Lung (tissue), 12 donors: ENCODE results near the gene ASH1L. TPM values are rescaled to one million over a fixed set of nuclear protein-coding genes. Genes with fewer than 3 reads are reported as not detected.

ENCODE experiments used
- ATAC-seq: fragments of 200-7000 bp; cut with Tn5 transposase; one replicate; pipeline ENCODE4 v1.9.1; 2020; ENCODE audit warnings: moderate number of reproducible peaks; ENCODE audit not compliant: insufficient read depth, low FRiP score
- DNase-seq, 3 donors: peaks; one replicate each; pipeline ENCODE4 v3.0.0-alpha.2; 2013 to 2017
- H3K27ac ChIP-seq, 2 donors: one replicate each; pipeline ENCODE4 v1.5.1; 2013; ENCODE audit warnings: mild to moderate bottlenecking in 2 of 2, moderate library complexity in 2 of 2, control low read depth in 1 of 2, inconsistent platforms in 1 of 2, low read depth in 1 of 2, low read length in 1 of 2
- H3K27me3 ChIP-seq, 3 donors: one replicate each; pipeline ENCODE4 v1.5.1; 2013; ENCODE audit warnings: low read length in 2 of 3; ENCODE audit not compliant: control insufficient read depth in 3 of 3, insufficient read depth in 3 of 3
- H3K36me3 ChIP-seq, 4 donors: one replicate each; pipeline ENCODE4 v1.5.1; 2013; ENCODE audit warnings: low read length in 4 of 4, mild to moderate bottlenecking in 1 of 4, moderate library complexity in 1 of 4; ENCODE audit not compliant: control insufficient read depth in 4 of 4, insufficient read depth in 4 of 4
- H3K4me1 ChIP-seq, 5 donors: one replicate each; pipeline ENCODE4 v1.5.1; 2013; ENCODE audit warnings: low read length in 5 of 5, mild to moderate bottlenecking in 2 of 5, moderate library complexity in 1 of 5; ENCODE audit not compliant: control insufficient read depth in 5 of 5, insufficient read depth in 5 of 5
- H3K4me3 ChIP-seq: one replicate; pipeline ENCODE4 v1.5.1; 2013; ENCODE audit warnings: mild to moderate bottlenecking, control low read depth, moderate library complexity
- H3K9ac ChIP-seq, 2 donors: one replicate each; pipeline ENCODE4 v1.5.1; 2013; ENCODE audit warnings: low read length in 2 of 2, control low read depth in 1 of 2; ENCODE audit not compliant: insufficient read depth in 1 of 2
- H3K9me3 ChIP-seq, 4 donors: one replicate each; pipeline ENCODE4 v1.5.1; 2013; ENCODE audit warnings: low read length in 3 of 4, mild to moderate bottlenecking in 1 of 4, moderate library complexity in 1 of 4; ENCODE audit not compliant: control insufficient read depth in 4 of 4, insufficient read depth in 3 of 4
- CTCF ChIP-seq: IDR thresholded peaks from 2 replicates; pipeline ENCODE4 v1.5.1; 2012; ENCODE audit warnings: mild to moderate bottlenecking; ENCODE audit errors: control extremely low read depth, extremely low read depth
- WGBS, 2 donors: extraction: QIAGEN DNeasy Blood & Tissue Kit; methylation state at CpG; one replicate each; pipeline ENCODE4 v1.1.7; 2013; 5-methylcytosine and 5-hydroxymethylcytosine counted together
- polyA plus RNA-seq, 2 donors: library from polyadenylated mRNA; stranded (reverse); fragments of 200-250 nt; gene quantifications; one replicate each; pipeline ENCODE4 v1.2.1, GENCODE V29; 2013
- total RNA-seq, 2 donors: library from RNA; depleted of rRNA in 1 of 2; stranded (reverse); fragments of >200 nt in 1 of 2; gene quantifications; one replicate each; pipeline ENCODE4 v1.2.1, GENCODE V29; 2014 to 2021
- donor health status: control.
- donor health status: control.
- donor health status: Bipolar disorder and iron deficiency.
- donor health status: healthy.
- donor health status: DM: yes; HTN: yes; CAD: no.

ASH1L gene
- total and polyA plus RNA-seq, 4 donors, result 8.1 to 92.5 (median 27.5) TPM

- no peaks in the 10 kb centered on the region for H3K27me3 ChIP-seq
- ATAC-seq, result no peak
- 69 to 84% methylated on average over 11 of the region's 11 CpGs for WGBS, 2 donors
- no peak for DNase-seq
- H3K4me3 ChIP-seq, result no peak overlapping the region
- no peak overlapping the region for H3K9ac ChIP-seq
- no peak for TF ChIP-seq CTCF
- H3K36me3 ChIP-seq, result no peaks in the 10 kb centered on the region
- H3K27ac ChIP-seq, result no peak overlapping the region
- H3K4me1 ChIP-seq, result peaks cover 0 to 7% (median 0%) of the 10 kb centered on the region in 5 donors
- no peaks in the 10 kb centered on the region for H3K9me3 ChIP-seq
Measured at GRCh38 chr1:155304558-155305063, 258.0 kb downstream of the ASH1L start.

GRCh38 chr1:155301342-155301841, 261.2 kb downstream of the ASH1L start, which contains the start of gene PKLR:
Gene PKLR, minus strand, starts transcription at chr1:155301438. Its CDS starts 43 bp downstream, at chr1:155301395.
- H3K4me3 ChIP-seq, result no peak within 1 kb of the TSS
- peaks cover 0 to 2% (median 0%) of the 10 kb centered on the region in 5 donors for H3K4me1 ChIP-seq
- no peak within 1 kb of the TSS for H3K27ac ChIP-seq
- ATAC-seq (no peak), DNase-seq (no peak)
- peaks cover 0 to 15% (median 13%) of the 10 kb centered on the region in 3 donors for H3K27me3 ChIP-seq
- no peak for TF ChIP-seq CTCF
- 90 to 93% methylated on average over 5 of the region's 5 CpGs for WGBS, 2 donors
- no peaks in the 10 kb centered on the region for H3K36me3 ChIP-seq
- H3K9ac ChIP-seq, result no peak within 1 kb of the TSS
- H3K9me3 ChIP-seq, result no peaks in the 10 kb centered on the region

DNA sequence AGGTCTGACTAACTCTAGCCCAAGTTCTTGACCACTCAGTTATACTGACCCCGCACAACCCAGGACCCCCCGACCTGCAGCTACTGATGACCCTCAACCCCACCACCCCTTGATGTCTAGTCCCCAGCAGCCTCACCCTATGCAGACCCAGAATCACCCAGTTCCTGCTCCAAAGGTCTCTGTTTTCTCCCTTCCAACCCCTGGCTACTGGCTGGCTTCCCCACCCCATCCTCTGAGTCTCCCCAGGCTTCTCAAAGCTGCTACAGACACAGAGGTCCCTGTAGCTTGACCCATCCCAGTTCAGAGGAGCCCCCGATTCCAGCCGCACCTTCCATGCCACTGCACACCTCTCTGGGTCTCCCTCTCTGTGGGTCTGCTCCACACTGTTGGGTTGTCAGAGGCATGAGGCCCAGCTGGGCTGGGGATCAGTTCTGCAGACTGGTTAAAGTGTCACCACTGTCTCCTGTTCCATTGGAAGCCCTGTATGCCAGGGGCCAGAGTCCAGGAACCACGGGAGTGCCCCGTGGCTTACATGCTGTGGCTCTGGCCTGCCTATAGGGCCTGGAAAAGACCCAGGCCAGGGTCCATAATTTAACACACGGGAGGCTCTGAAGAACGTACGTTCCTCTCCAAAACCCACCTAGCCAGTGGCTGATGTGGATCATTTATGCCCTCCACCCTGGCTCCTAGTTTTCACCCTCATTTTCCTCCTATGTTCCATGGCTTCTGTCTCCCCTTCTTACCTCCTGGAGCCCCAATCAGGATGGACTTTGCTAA, 261.9 kb downstream of the ASH1L start:
- H3K9ac ChIP-seq, result no peak overlapping the region
- H3K36me3 ChIP-seq, result no peaks in the 10 kb centered on the region
- no peak overlapping the region for H3K27ac ChIP-seq
- ATAC-seq, result no peak
- no peaks in the 10 kb centered on the region for H3K9me3 ChIP-seq
- no peak overlapping the region for H3K4me3 ChIP-seq
- no peak for TF ChIP-seq CTCF
- WGBS, 2 donors, result 86 to 90% methylated on average over 9 of the region's 9 CpGs
- peaks cover 0 to under 1% (median 0%) of the 10 kb centered on the region in 5 donors for H3K4me1 ChIP-seq
- DNase-seq, result no peak
- H3K27me3 ChIP-seq, result peaks cover 0 to 21% (median 18%) of the 10 kb centered on the region in 3 donors
